HTR-8/SVneo (cell line): Measurements from ENCODE around the gene RBM26.
"Not testable (repeated sequence)": the region's sequence is repeated elsewhere in the genome, so short reads cannot be mapped to it uniquely, and the experiment has no call there.

Source experiments
- DNase-seq: peaks from one replicate; pipeline ENCODE4 v3.0.0; 2011; ENCODE audit warnings: low spot score, mixed read lengths; ENCODE audit not compliant: insufficient read length
- FAIRE-seq: peaks from 2 replicates; lab custom pipeline; 2011; peaks lifted over from hg19 to GRCh38; lab: Jason Lieb, UNC

RBM26 gene

DNA sequence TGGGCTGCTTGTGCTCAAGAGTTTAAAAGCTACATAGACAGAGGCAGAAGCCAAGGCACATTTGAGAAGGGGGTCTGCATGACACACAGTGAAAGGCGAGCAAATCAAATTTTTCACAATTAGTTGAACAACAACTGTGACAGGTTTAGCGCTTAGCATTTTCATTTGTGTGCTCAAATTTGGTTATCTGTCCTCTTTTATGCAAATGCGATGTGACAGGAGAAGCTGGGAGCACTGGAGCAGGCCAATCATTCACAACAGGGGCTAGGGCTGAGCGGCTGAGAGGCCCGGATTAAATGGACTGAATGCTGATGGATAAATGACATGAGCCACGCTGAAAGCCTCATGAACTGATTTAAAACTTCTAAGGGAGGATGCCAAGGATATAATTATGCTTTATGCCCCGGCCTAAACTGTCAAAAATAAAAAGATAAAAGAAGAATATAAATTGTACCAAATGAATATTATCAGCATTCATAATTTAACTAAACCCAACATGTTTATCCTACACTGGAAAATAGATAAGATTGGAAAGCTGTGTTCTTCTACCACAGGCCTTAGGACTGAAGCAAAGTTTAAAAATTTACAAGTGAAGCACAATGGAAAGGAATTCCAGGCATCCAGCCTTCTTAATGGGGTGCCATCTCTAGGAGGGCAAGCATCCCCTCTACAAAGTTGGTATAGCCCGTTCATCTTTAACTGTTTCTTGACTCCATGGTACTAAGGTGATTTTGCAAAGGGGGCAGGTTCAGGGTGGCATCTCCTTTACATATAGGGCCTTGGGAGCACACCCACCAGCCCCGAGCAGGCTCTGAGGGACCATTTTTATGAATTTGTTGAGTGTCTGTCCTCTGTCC is 117.9 kb downstream of the RBM26 start:
- FAIRE-seq (no peak), DNase-seq (no peak)

DNA sequence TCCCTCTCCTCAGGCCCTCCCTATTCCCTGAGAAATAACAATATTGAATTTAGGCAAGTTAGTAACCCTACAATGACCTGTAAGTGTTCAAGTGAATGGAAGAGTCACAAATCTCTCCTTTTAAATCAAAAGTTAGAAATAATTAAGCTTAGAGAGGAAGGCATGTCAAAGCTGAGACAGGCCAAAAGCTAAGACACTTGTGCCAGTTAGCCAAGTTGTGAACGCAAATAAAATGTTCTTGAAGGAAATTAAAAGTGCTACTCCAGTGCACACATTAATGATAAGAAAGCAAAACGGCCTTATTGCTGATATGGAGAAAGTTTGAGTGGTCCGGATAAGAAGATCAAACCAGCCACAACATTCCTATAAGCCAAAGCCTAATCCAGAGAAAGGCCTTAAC is 120.9 kb downstream of the RBM26 start:
- no peak for FAIRE-seq
- DNase-seq: no peak

DNA sequence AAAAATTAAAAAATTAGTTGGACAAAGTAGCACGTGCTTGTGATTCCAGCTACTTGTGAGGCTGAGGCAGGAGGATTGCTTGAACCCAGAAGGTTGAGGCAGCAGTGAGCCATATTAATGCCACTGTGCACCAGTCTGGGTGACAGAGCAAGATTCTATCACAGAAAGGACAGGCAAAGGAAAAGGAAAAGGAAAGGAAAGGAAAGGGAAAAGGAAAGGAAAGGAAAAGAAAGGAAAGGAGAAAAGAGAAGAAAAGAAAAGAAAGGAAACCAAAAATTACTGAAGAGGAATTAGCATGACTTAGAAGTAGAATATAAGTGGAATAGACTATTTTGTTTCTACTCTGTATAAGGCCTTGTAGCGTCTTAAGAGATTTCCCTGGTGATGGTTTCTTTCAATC is 122.3 kb downstream of the RBM26 start:
- DNase-seq: no peak
- FAIRE-seq: no peak

DNA sequence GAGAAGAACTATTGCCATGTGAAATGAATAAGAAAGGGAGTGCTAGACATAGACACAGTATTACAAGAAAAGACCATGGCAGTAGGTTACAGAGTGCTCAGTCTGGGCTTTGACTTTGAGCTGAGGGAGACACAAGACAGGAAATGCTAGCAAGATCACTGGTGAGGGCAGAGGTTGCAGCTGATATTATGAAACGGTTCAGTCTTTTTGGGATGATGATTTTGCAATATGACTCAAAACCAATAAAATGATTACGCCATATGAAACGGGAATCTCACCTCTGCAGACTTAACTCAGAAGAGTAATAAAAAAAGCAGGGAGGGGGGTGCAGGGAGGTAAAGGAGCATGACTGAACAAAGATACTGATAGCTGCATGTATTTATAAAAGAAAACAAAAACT is 123.1 kb downstream of the RBM26 start:
- no peak for FAIRE-seq

DNA sequence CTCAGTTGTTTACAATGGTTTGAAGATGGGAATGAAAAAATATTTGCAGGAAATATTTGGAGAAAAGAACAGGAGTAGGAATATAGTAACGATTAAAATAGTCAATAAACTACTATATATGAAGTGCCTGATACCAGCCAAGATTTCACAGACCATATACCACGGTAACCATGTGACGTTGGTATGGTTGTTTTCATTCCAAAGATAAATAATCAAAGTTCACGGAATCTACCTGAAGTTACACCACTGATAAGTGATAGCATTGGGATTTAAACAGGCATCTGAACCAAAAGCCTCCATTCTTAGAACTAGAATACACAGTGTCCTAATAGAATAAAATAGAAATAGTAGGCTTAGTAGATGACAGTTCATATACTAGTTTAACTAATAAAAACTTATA is 123.5 kb downstream of the RBM26 start:
- no peak for FAIRE-seq
- no peak for DNase-seq

More for the DNA sequence above, 123.1 kb downstream of the RBM26 start:
- DNase-seq: peak; percentile 1

DNA sequence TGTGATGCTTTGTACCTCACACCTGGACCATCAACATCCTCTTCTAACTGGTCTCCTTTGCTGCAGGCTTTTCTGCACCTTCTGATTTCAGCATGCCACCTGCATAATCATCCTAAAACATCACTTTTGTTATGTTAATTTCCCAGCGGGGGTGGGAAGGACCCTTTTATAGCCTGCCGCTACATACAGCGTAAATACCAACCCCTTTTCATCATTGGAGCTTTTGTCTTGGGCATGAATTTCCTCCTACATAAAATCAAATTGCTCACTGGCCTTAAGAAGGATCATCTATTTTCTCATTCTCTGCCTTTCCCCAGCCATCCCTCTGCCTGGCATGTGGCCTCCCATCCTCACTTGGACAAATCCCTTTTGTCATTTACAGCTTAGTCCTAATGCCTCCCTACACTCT is 124.7 kb downstream of the RBM26 start:
- FAIRE-seq (no peak), DNase-seq (no peak)

DNA sequence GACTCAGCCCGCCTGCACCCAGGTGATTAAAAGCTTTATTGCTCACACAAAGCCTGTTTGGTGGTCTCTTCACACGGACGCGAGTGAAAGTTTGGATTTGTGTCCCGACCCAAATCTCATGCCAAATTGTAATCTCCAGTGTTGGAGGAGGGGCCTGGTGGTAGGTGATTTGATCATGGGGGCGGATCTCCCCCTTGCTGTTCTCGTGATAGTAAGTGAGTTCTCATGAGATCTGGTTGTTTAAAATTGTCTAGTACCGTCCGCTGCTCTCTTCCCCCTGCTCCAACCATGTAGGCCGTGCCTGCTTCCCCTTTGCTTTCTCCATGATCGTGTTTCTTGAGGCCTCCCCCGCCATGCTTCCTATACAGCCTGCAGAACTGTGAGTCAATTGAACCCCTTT is 126.3 kb downstream of the RBM26 start:
- not testable (repeated sequence) for DNase-seq, FAIRE-seq

DNA sequence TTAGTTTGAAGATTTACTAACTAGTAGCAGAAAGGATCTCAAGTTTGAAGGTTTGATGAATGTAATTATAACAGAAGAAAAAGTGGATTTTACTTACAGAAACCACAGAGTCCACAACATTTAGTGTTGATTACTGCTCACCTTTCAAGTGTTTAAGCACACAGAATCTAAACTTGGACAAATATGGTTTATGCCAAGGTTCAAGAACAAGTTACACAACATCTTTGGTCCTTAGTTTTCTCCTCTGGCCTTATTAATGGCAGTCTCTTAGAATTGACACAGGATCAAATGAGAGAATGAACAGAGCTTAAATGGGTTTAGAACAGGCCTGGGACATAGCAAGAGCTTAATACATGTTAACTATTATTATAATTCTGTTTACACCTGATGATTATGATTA is 133.0 kb downstream of the RBM26 start:
- FAIRE-seq: no peak

DNA sequence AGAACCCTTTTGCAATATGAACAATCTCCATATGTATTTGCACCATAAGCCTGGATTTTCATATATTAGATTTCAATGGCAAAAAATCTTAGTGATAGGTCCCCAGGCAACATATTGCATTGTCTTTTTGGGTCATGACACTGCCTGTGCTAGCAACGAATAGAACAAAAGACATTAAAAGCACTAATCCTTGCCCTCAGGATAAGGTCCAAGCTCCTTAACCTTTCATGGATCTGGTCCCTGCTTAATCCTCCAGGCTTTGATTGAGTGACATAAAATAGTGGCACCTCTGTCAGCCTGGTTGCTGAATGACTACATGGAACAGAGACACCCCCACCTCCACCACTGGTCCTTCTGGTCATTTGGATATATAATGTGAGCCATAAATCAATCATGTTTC is 134.4 kb downstream of the RBM26 start:
- no peak for FAIRE-seq
- no peak for DNase-seq

More for the DNA sequence above, 133.0 kb downstream of the RBM26 start:
- DNase-seq: no peak

DNA sequence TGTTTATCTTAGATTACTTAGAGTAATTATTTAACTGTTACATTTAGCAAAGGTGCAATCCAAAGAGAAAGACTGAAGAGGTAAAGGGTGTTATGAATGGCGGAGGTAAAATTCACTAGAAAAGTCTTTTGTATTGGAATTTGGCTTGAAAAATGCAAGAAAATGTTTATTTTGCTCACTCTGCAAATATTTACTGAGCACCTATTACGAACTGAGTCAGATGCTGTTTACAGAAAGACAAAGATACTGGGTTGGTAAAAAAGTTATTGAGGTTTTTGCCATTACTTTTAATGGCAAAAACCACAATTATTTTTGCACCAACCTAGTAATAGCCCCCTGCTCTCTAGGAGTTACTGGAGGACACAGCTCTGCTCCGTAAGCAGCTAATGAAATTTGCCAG is 135.2 kb downstream of the RBM26 start:
- no peak for FAIRE-seq
- DNase-seq: no peak
